CD14-positive monocyte (primary cell): ENCODE data around the gene SARS1. TPM values are rescaled to one million over a fixed set of nuclear protein-coding genes. Genes with fewer than 3 reads are reported as not detected.

Experiments
- DNase-seq, 3 donors: peaks; one replicate each; pipeline ENCODE4 v3.0.0-alpha.2; 2011 to 2022
- H2AFZ ChIP-seq: 2 replicates; pipeline ENCODE4 v1.6.0; 2012; ENCODE audit warnings: mild to moderate bottlenecking, low read depth, low read length, inconsistent platforms; ENCODE audit not compliant: insufficient read depth, poor library complexity, severe bottlenecking
- H3K27ac ChIP-seq, 2 donors: 1 replicate in 1 of 2; 2 replicates in 1 of 2; pipeline ENCODE4 v1.5.1; 2012 to 2013; ENCODE audit warnings: low read length in 2 of 2, control low read depth in 1 of 2, inconsistent platforms in 1 of 2, low read depth in 1 of 2, mild to moderate bottlenecking in 1 of 2
- H3K27me3 ChIP-seq, 2 donors: one replicate each; pipeline versions ENCODE4 v1.6.0 to v1.6.1; 2011 to 2013; ENCODE audit warnings: low read length in 2 of 2; ENCODE audit not compliant: control insufficient read depth in 2 of 2, insufficient read depth in 2 of 2
- H3K36me3 ChIP-seq, 2 donors: replicated peaks in 1 of 2; 1 replicate in 1 of 2; 2 replicates in 1 of 2; pipeline versions ENCODE4 v1.5.1 to v1.6.1; 2012 to 2013; ENCODE audit warnings: low read length in 2 of 2, control low read depth in 1 of 2, inconsistent platforms in 1 of 2, mild to moderate bottlenecking in 1 of 2; ENCODE audit not compliant: insufficient read depth in 2 of 2, control insufficient read depth in 1 of 2
- H3K4me1 ChIP-seq, 2 donors: 1 replicate in 1 of 2; 2 replicates in 1 of 2; pipeline versions ENCODE4 v1.5.1 to v1.6.1; 2012 to 2013; ENCODE audit warnings: low read length in 2 of 2, control low read depth in 1 of 2, inconsistent platforms in 1 of 2, mild to moderate bottlenecking in 1 of 2, moderate library complexity in 1 of 2; ENCODE audit not compliant: insufficient read depth in 2 of 2, control insufficient read depth in 1 of 2
- H3K4me2 ChIP-seq: replicated peaks from 2 replicates; pipeline ENCODE3; 2012; ENCODE audit warnings: low read length, moderate library complexity, mild to moderate bottlenecking; ENCODE audit not compliant: poor library complexity, severe bottlenecking; ENCODE audit errors: extremely low read depth
- H3K4me3 ChIP-seq, 3 experiments: fragments of 200-600 bp in 1 of 3; sonication (generic) in 1 of 3; replicated peaks in 1 of 3; 1 replicate in 2 of 3; 2 replicates in 1 of 3; pipeline ENCODE4 v1.5.1; 2011 to 2013; ENCODE audit warnings: low read length in 3 of 3, mild to moderate bottlenecking in 3 of 3, control low read depth in 2 of 3, low read depth in 2 of 3, inconsistent platforms in 1 of 3, moderate library complexity in 1 of 3
- H3K79me2 ChIP-seq: 2 replicates; pipeline ENCODE4 v1.6.0; 2012; ENCODE audit warnings: mild to moderate bottlenecking, control low read depth, inconsistent platforms, low read length, moderate library complexity; ENCODE audit not compliant: insufficient read depth
- H3K9ac ChIP-seq: 2 replicates; pipeline ENCODE4 v1.6.0; 2017; ENCODE audit warnings: low read length, mild to moderate bottlenecking; ENCODE audit not compliant: insufficient read depth, poor library complexity, severe bottlenecking
- H3K9me3 ChIP-seq, 2 donors: replicated peaks in 1 of 2; 1 replicate in 1 of 2; 2 replicates in 1 of 2; pipeline versions ENCODE4 v1.5.1 to v1.6.1; 2012 to 2013; ENCODE audit warnings: low read length in 2 of 2, control low read depth in 1 of 2; ENCODE audit not compliant: control insufficient read depth in 1 of 2, insufficient read depth in 1 of 2
- H4K20me1 ChIP-seq: 2 replicates; pipeline ENCODE4 v1.6.0; 2012; ENCODE audit warnings: mild to moderate bottlenecking, low read length, control low read depth, moderate library complexity; ENCODE audit not compliant: insufficient read depth
- H3K27ac Mint-ChIP-seq, 7 donors: one replicate each; pipeline ENCODE4 v1.8.0; 2020; ENCODE audit warnings: mild to moderate bottlenecking in 7 of 7, mixed read lengths in 7 of 7, moderate library complexity in 6 of 7, inconsistent platforms in 2 of 7
- H3K27me3 Mint-ChIP-seq, 3 donors: one replicate each; pipeline ENCODE4 v1.8.0; 2021 to 2022; ENCODE audit warnings: low read depth in 3 of 3, mild to moderate bottlenecking in 3 of 3, mixed read lengths in 3 of 3, moderate library complexity in 3 of 3, inconsistent platforms in 1 of 3
- H3K36me3 Mint-ChIP-seq, 2 donors: one replicate each; pipeline ENCODE4 v1.8.0; 2020; ENCODE audit warnings: mixed read lengths in 2 of 2, inconsistent platforms in 1 of 2, mild to moderate bottlenecking in 1 of 2
- H3K4me1 Mint-ChIP-seq: one replicate; pipeline ENCODE4 v1.8.0; 2020; ENCODE audit warnings: mild to moderate bottlenecking, mixed read lengths
- H3K4me3 Mint-ChIP-seq, 2 donors: one replicate each; pipeline ENCODE4 v1.8.0; 2020; ENCODE audit warnings: mild to moderate bottlenecking in 2 of 2, mixed read lengths in 2 of 2, moderate library complexity in 1 of 2
- H3K9me3 Mint-ChIP-seq, 7 donors: one replicate each; pipeline ENCODE4 v1.8.0; 2020 to 2022; ENCODE audit warnings: mixed read lengths in 7 of 7, mild to moderate bottlenecking in 6 of 7, moderate library complexity in 6 of 7, inconsistent platforms in 2 of 7
- CTCF ChIP-seq: fragments of 200-600 bp; IDR thresholded peaks from one replicate; pipeline ENCODE4 v1.8.0; 2022; ENCODE audit warnings: antibody characterized with exemption, mild to moderate bottlenecking
- WGBS: methylation state at CpG from one replicate; pipeline ENCODE4 v1.1.5; 2013; ENCODE audit warnings: missing lambda C conversion rate; ENCODE audit not compliant: insufficient coverage; 5-methylcytosine and 5-hydroxymethylcytosine counted together
- intact Hi-C, 2 donors: fragments of 100-400 bp; cut with micrococcal nuclease; formaldehyde crosslinking; loops; one replicate each; pipeline versions ENCODE4 v1.15.0 to v1.15.1; 2023
- polyA plus RNA-seq, 3 donors: library from polyadenylated mRNA; depleted of rRNA in 1 of 3; unstranded in 2 of 3; stranded (reverse) in 1 of 3; fragments of 300-500 nt in 2 of 3; fragments of >200 nt in 1 of 3; fragmentation: Illumina TruSeq in 2 of 3; gene quantifications; 1 replicate in 2 of 3; 2 replicates in 1 of 3; pipeline ENCODE4 v1.2.3, GENCODE V29; 2012 to 2021

Gene SARS1
- polyA plus RNA-seq, 3 donors, result 70.1 to 107 (median 99.1) TPM

GRCh38 chr1:109258481-109259466 is 45.1 kb downstream of the SARS1 start:
- Histone ChIP-seq H3K27ac (no peak overlapping the region), H3K36me3 (no peaks in the 10 kb centered on the region), H4K20me1 (no peaks in the 10 kb centered on the region), H3K9me3 (no peaks in the 10 kb centered on the region), H3K4me3 (no peak overlapping the region), H3K4me1 (peaks cover 2% of the 10 kb centered on the region in 2 donors), H3K27me3 (peaks cover 0 to 4% of the 10 kb centered on the region in 2 donors), H3K9ac (no peak overlapping the region), H2AFZ (no peak overlapping the region), H3K79me2 (no peaks in the 10 kb centered on the region), H3K4me2 (no peak overlapping the region)
- Mint-ChIP-seq H3K36me3 (no peaks in the 10 kb centered on the region), H3K27me3 (peaks cover 4 to 21% (median 7%) of the 10 kb centered on the region in 3 donors), H3K4me1 (peaks cover 5% of the 10 kb centered on the region), H3K27ac (no peak overlapping the region), H3K9me3 (peaks cover 0 to 3% (median 0%) of the 10 kb centered on the region in 7 donors), H3K4me3 (no peak overlapping the region)
- WGBS, result 97% methylated on average over 69 of the region's 69 CpGs
- DNase-seq, result no peak
- TF ChIP-seq CTCF, result no peak
- intact Hi-C loops, result no loop called here

- H3K4me3 Mint-ChIP-seq, result no peak overlapping the region
- Histone ChIP-seq H3K4me1 (peaks cover 5 to 7% of the 10 kb centered on the region in 2 donors), H3K36me3 (no peaks in the 10 kb centered on the region), H3K4me2 (no peak overlapping the region), H3K9me3 (no peaks in the 10 kb centered on the region), H3K79me2 (no peaks in the 10 kb centered on the region), H3K27ac (no peak overlapping the region), H3K27me3 (peaks cover 0 to 4% of the 10 kb centered on the region in 2 donors), H3K9ac (no peak overlapping the region), H4K20me1 (no peaks in the 10 kb centered on the region), H2AFZ (no peak overlapping the region), H3K4me3 (no peak overlapping the region)
- H3K27me3 Mint-ChIP-seq, result peaks cover 4 to 20% (median 7%) of the 10 kb centered on the region in 3 donors
- H3K27ac Mint-ChIP-seq, result no peak overlapping the region
- no peak for TF ChIP-seq CTCF
- H3K36me3 Mint-ChIP-seq, result no peaks in the 10 kb centered on the region
- peaks cover 8% of the 10 kb centered on the region for H3K4me1 Mint-ChIP-seq
- intact Hi-C loops, result loop anchor here (5.0 kb wide), 1 partner anchor 137 kb away; the partner anchor contains the start of gene SORT1 (in 2 of the 2)
- 77% methylated on average over 4 of the region's 7 CpGs for WGBS
- H3K9me3 Mint-ChIP-seq, result peaks cover 0 to 2% (median 0%) of the 10 kb centered on the region in 7 donors
- DNase-seq, result no peak
Measured at GRCh38 chr1:109259674-109260557, 46.2 kb downstream of the SARS1 start.
